CD14-positive monocyte (primary cell): ENCODE data around the gene ELAVL1. TPM values are rescaled to one million over a fixed set of nuclear protein-coding genes. Genes with fewer than 3 reads are reported as not detected.

Source experiments
- DNase-seq, 3 donors: peaks; one replicate each; pipeline ENCODE4 v3.0.0-alpha.2; 2011 to 2022
- H2AFZ ChIP-seq: 2 replicates; pipeline ENCODE4 v1.6.0; 2012; ENCODE audit warnings: mild to moderate bottlenecking, low read depth, low read length, inconsistent platforms; ENCODE audit not compliant: insufficient read depth, poor library complexity, severe bottlenecking
- H3K27ac ChIP-seq, 2 donors: 1 replicate in 1 of 2; 2 replicates in 1 of 2; pipeline ENCODE4 v1.5.1; 2012 to 2013; ENCODE audit warnings: low read length in 2 of 2, control low read depth in 1 of 2, inconsistent platforms in 1 of 2, low read depth in 1 of 2, mild to moderate bottlenecking in 1 of 2
- H3K27me3 ChIP-seq, 2 donors: one replicate each; pipeline versions ENCODE4 v1.6.0 to v1.6.1; 2011 to 2013; ENCODE audit warnings: low read length in 2 of 2; ENCODE audit not compliant: control insufficient read depth in 2 of 2, insufficient read depth in 2 of 2
- H3K36me3 ChIP-seq, 2 donors: replicated peaks in 1 of 2; 1 replicate in 1 of 2; 2 replicates in 1 of 2; pipeline versions ENCODE4 v1.5.1 to v1.6.1; 2012 to 2013; ENCODE audit warnings: low read length in 2 of 2, control low read depth in 1 of 2, inconsistent platforms in 1 of 2, mild to moderate bottlenecking in 1 of 2; ENCODE audit not compliant: insufficient read depth in 2 of 2, control insufficient read depth in 1 of 2
- H3K4me1 ChIP-seq, 2 donors: 1 replicate in 1 of 2; 2 replicates in 1 of 2; pipeline versions ENCODE4 v1.5.1 to v1.6.1; 2012 to 2013; ENCODE audit warnings: low read length in 2 of 2, control low read depth in 1 of 2, inconsistent platforms in 1 of 2, mild to moderate bottlenecking in 1 of 2, moderate library complexity in 1 of 2; ENCODE audit not compliant: insufficient read depth in 2 of 2, control insufficient read depth in 1 of 2
- H3K4me2 ChIP-seq: replicated peaks from 2 replicates; pipeline ENCODE3; 2012; ENCODE audit warnings: low read length, moderate library complexity, mild to moderate bottlenecking; ENCODE audit not compliant: poor library complexity, severe bottlenecking; ENCODE audit errors: extremely low read depth
- H3K4me3 ChIP-seq, 3 experiments: fragments of 200-600 bp in 1 of 3; sonication (generic) in 1 of 3; replicated peaks in 1 of 3; 1 replicate in 2 of 3; 2 replicates in 1 of 3; pipeline ENCODE4 v1.5.1; 2011 to 2013; ENCODE audit warnings: low read length in 3 of 3, mild to moderate bottlenecking in 3 of 3, control low read depth in 2 of 3, low read depth in 2 of 3, inconsistent platforms in 1 of 3, moderate library complexity in 1 of 3
- H3K79me2 ChIP-seq: 2 replicates; pipeline ENCODE4 v1.6.0; 2012; ENCODE audit warnings: mild to moderate bottlenecking, control low read depth, inconsistent platforms, low read length, moderate library complexity; ENCODE audit not compliant: insufficient read depth
- H3K9ac ChIP-seq: 2 replicates; pipeline ENCODE4 v1.6.0; 2017; ENCODE audit warnings: low read length, mild to moderate bottlenecking; ENCODE audit not compliant: insufficient read depth, poor library complexity, severe bottlenecking
- H3K9me3 ChIP-seq, 2 donors: replicated peaks in 1 of 2; 1 replicate in 1 of 2; 2 replicates in 1 of 2; pipeline versions ENCODE4 v1.5.1 to v1.6.1; 2012 to 2013; ENCODE audit warnings: low read length in 2 of 2, control low read depth in 1 of 2; ENCODE audit not compliant: control insufficient read depth in 1 of 2, insufficient read depth in 1 of 2
- H4K20me1 ChIP-seq: 2 replicates; pipeline ENCODE4 v1.6.0; 2012; ENCODE audit warnings: mild to moderate bottlenecking, low read length, control low read depth, moderate library complexity; ENCODE audit not compliant: insufficient read depth
- H3K27ac Mint-ChIP-seq, 7 donors: one replicate each; pipeline ENCODE4 v1.8.0; 2020; ENCODE audit warnings: mild to moderate bottlenecking in 7 of 7, mixed read lengths in 7 of 7, moderate library complexity in 6 of 7, inconsistent platforms in 2 of 7
- H3K27me3 Mint-ChIP-seq, 3 donors: one replicate each; pipeline ENCODE4 v1.8.0; 2021 to 2022; ENCODE audit warnings: low read depth in 3 of 3, mild to moderate bottlenecking in 3 of 3, mixed read lengths in 3 of 3, moderate library complexity in 3 of 3, inconsistent platforms in 1 of 3
- H3K36me3 Mint-ChIP-seq, 2 donors: one replicate each; pipeline ENCODE4 v1.8.0; 2020; ENCODE audit warnings: mixed read lengths in 2 of 2, inconsistent platforms in 1 of 2, mild to moderate bottlenecking in 1 of 2
- H3K4me1 Mint-ChIP-seq: one replicate; pipeline ENCODE4 v1.8.0; 2020; ENCODE audit warnings: mild to moderate bottlenecking, mixed read lengths
- H3K4me3 Mint-ChIP-seq, 2 donors: one replicate each; pipeline ENCODE4 v1.8.0; 2020; ENCODE audit warnings: mild to moderate bottlenecking in 2 of 2, mixed read lengths in 2 of 2, moderate library complexity in 1 of 2
- H3K9me3 Mint-ChIP-seq, 7 donors: one replicate each; pipeline ENCODE4 v1.8.0; 2020 to 2022; ENCODE audit warnings: mixed read lengths in 7 of 7, mild to moderate bottlenecking in 6 of 7, moderate library complexity in 6 of 7, inconsistent platforms in 2 of 7
- WGBS: methylation state at CpG from one replicate; pipeline ENCODE4 v1.1.5; 2013; ENCODE audit warnings: missing lambda C conversion rate; ENCODE audit not compliant: insufficient coverage; 5-methylcytosine and 5-hydroxymethylcytosine counted together
- intact Hi-C, 2 donors: fragments of 100-400 bp; cut with micrococcal nuclease; formaldehyde crosslinking; loops; one replicate each; pipeline versions ENCODE4 v1.15.0 to v1.15.1; 2023
- polyA plus RNA-seq, 3 donors: library from polyadenylated mRNA; depleted of rRNA in 1 of 3; unstranded in 2 of 3; stranded (reverse) in 1 of 3; fragments of 300-500 nt in 2 of 3; fragments of >200 nt in 1 of 3; fragmentation: Illumina TruSeq in 2 of 3; gene quantifications; 1 replicate in 2 of 3; 2 replicates in 1 of 3; pipeline ENCODE4 v1.2.3, GENCODE V29; 2012 to 2021
- TF ChIP-seq, protein P1 (sequence below): fragments of 200-600 bp; IDR thresholded peaks from one replicate; pipeline ENCODE4 v1.8.0; 2022; ENCODE audit warnings: antibody characterized with exemption, mild to moderate bottlenecking

ELAVL1 gene
- polyA plus RNA-seq, 3 donors: 25.1 to 31.1 (median 30.7) TPM

DNA sequence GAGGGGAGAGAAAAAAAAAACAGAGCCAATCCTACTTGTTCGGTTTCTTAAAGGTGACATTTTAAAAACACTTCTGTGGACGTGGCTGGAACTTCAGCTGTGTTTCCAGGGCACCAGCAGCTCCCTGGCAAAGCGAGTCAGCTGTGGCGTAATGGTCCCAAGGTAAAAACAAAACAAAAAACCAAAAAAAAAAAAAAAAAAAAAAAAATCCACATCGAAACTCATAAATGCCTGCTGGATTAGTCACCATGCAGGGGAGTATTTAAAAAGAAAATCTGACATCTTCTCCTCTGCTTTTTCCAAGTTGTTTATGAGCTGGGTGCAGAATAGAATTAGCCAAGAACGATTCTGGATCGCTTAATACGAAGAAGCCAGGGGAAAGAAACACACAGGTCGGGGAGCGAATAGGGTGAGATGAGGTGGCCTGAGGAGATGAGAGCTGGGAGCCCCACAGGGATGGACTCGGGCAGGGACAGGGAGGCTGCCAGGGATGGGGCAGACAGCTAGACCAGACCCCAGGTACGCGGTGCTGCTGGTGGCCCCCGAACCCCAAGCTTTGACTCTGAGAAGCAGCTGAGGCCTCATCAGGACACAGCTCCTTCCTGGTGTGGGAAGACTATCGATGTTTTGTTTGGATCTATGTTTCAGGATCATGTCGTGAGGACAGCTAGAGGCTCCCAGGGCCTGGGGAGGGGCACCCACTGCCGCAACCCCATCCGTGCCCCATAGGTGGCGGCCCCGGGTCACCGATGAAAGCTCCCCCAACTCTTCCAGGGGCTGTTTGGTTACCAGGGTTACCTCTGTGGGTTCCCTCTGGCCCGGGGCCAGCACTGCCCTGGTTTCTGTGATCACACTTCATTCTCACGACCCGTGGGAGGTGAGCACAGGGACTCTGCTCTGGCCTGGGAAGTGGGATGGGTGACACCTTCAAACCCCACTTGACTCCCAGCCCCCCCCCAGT is 76.4 kb downstream of the ELAVL1 start:
- Histone ChIP-seq H3K9ac (no peak overlapping the region), H3K27ac (no peak overlapping the region), H3K9me3 (no peaks in the 10 kb centered on the region), H3K4me1 (peaks cover 6 to 17% of the 10 kb centered on the region in 2 donors), H3K27me3 (no peaks in the 10 kb centered on the region), H3K4me3 (no peak overlapping the region), H3K79me2 (no peaks in the 10 kb centered on the region), H2AFZ (no peak overlapping the region), H4K20me1 (peaks cover 4% of the 10 kb centered on the region), H3K36me3 (peaks cover 35 to 39% of the 10 kb centered on the region in 2 donors), H3K4me2 (no peak overlapping the region)
- peaks cover 6% of the 10 kb centered on the region for H3K4me1 Mint-ChIP-seq
- peaks cover 0 to 2% (median 1%) of the 10 kb centered on the region in 7 donors for H3K9me3 Mint-ChIP-seq
- peaks cover 9 to 17% (median 13%) of the 10 kb centered on the region in 3 donors for H3K27me3 Mint-ChIP-seq
- peaks cover 31 to 43% of the 10 kb centered on the region in 2 donors for H3K36me3 Mint-ChIP-seq
- H3K27ac Mint-ChIP-seq: peak overlapping the region in 4 of 7 donors; percentile 41 to 82 (median 58)
- DNase-seq: peak; percentile 34 to 67 (median 44)
- TF ChIP-seq, protein P1, sequence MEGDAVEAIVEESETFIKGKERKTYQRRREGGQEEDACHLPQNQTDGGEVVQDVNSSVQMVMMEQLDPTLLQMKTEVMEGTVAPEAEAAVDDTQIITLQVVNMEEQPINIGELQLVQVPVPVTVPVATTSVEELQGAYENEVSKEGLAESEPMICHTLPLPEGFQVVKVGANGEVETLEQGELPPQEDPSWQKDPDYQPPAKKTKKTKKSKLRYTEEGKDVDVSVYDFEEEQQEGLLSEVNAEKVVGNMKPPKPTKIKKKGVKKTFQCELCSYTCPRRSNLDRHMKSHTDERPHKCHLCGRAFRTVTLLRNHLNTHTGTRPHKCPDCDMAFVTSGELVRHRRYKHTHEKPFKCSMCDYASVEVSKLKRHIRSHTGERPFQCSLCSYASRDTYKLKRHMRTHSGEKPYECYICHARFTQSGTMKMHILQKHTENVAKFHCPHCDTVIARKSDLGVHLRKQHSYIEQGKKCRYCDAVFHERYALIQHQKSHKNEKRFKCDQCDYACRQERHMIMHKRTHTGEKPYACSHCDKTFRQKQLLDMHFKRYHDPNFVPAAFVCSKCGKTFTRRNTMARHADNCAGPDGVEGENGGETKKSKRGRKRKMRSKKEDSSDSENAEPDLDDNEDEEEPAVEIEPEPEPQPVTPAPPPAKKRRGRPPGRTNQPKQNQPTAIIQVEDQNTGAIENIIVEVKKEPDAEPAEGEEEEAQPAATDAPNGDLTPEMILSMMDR: peak; percentile 57
- no peak overlapping the region for H3K4me3 Mint-ChIP-seq
- WGBS: 60% methylated on average over 19 of the region's 24 CpGs
- intact Hi-C loops: loop anchor here in 1 of 2 donors (10.0 kb wide), 1 partner anchor 1886 kb away; the partner anchor contains the start of gene FBXL12

DNA sequence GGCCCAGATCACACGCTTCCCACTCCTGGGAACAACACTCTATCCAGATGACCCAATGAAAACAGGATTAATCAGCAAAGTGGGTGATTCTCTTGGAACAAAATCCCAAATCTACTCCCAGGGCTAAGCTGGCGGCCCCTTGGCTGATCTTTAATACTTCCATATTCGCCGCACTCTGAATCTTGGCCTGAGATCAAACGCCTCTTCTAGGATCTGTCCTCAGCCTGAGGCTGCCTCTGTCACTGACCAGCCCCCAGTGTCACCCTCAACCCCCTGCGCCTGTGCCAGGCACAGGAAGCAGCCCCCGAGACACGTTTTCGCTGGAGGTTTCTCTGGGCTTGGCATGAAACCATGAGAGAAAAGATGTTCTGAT is 77.1 kb downstream of the ELAVL1 start:
- 100% methylated on average over 4 of the region's 9 CpGs for WGBS
- no peaks in the 10 kb centered on the region for H3K27me3 ChIP-seq
- Mint-ChIP-seq H3K27ac (peak overlapping the region in 2 of 7 donors; percentile 64 to 68), H3K27me3 (peaks cover 13 to 19% (median 13%) of the 10 kb centered on the region in 3 donors), H3K9me3 (peaks cover 0 to 2% (median 1%) of the 10 kb centered on the region in 7 donors), H3K4me1 (peaks cover 6% of the 10 kb centered on the region), H3K4me3 (no peak overlapping the region), H3K36me3 (peaks cover 26 to 37% of the 10 kb centered on the region in 2 donors)
- H2AFZ ChIP-seq: no peak overlapping the region
- no peak overlapping the region for H3K9ac ChIP-seq
- peaks cover 6 to 17% of the 10 kb centered on the region in 2 donors for H3K4me1 ChIP-seq
- H3K27ac ChIP-seq: no peak overlapping the region
- H3K9me3 ChIP-seq: no peaks in the 10 kb centered on the region
- no peak for DNase-seq
- peaks cover 28 to 32% of the 10 kb centered on the region in 2 donors for H3K36me3 ChIP-seq
- no peak overlapping the region for H3K4me2 ChIP-seq
- H4K20me1 ChIP-seq: peaks cover 4% of the 10 kb centered on the region
- TF ChIP-seq, protein P1: no peak
- no peak overlapping the region for H3K4me3 ChIP-seq
- intact Hi-C loops: loop anchor here in 1 of 2 donors (10.0 kb wide), 1 partner anchor 1886 kb away; the partner anchor contains the start of gene FBXL12
- H3K79me2 ChIP-seq: no peaks in the 10 kb centered on the region
